ENCODE data around the gene TMEM61. TPM values are rescaled to one million over a fixed set of nuclear protein-coding genes. Genes with fewer than 3 reads are reported as not detected.

The TMEM61 gene
- total and polyA plus RNA-seq, 2 donors (not counting 1 experiment from before 2014, with no cell fraction given) = not detected

GRCh38 chr1:54972436-54972835 lies 8.0 kb upstream of the TMEM61 start:
- H4K20me1 ChIP-seq (ENCODE audit: control insufficient read depth, extremely low read depth, insufficient read depth, low read length) = no peaks in the 10 kb centered on the region
- no peak overlapping the region for H3K4me2 ChIP-seq (ENCODE audit: extremely low read depth, insufficient read depth, low read length)
- H3K79me2 ChIP-seq (ENCODE audit: control insufficient read depth, insufficient read depth, low read length) = no peaks in the 10 kb centered on the region
- no peak overlapping the region for H3K4me3 ChIP-seq (replicated peaks in 1 of 4; ENCODE audit: control extremely low read depth in 1 of 4, insufficient read depth in 1 of 4, low read depth in 3 of 4, low read length in 4 of 4)
- H3K4me1 ChIP-seq (ENCODE audit: control insufficient read depth, extremely low read depth, insufficient read depth, low read length) = no peaks in the 10 kb centered on the region
- no peak overlapping the region for H2AFZ ChIP-seq (ENCODE audit: low read length)
- no peak for DNase-seq (ENCODE audit: low read depth in 2 of 2)
- TF ChIP-seq EZH2 (IDR thresholded peaks at IDR 0.05; ENCODE audit: low read length, missing control alignments) = no peak
- no peak for TF ChIP-seq CTCF (conservative IDR thresholded peaks at IDR 0.05 in 1 of 2, IDR thresholded peaks at IDR 0.05 in 1 of 2; ENCODE audit: low read depth in 1 of 2, low read length in 2 of 2)
- no peak overlapping the region for H3K27ac ChIP-seq (ENCODE audit: insufficient read depth, low read length)
- H3K9ac ChIP-seq (ENCODE audit: insufficient read depth, low read length) = no peak overlapping the region
- H3K36me3 ChIP-seq (ENCODE audit: control insufficient read depth, insufficient read depth, low read length) = no peaks in the 10 kb centered on the region
- H3K27me3 ChIP-seq (ENCODE audit: control insufficient read depth, insufficient read depth, low read length) = no peaks in the 10 kb centered on the region
- H3K9me3 ChIP-seq (ENCODE audit: control insufficient read depth, insufficient read depth, low read depth, low read length) = no peaks in the 10 kb centered on the region

GRCh38 chr1:54973205-54973921 lies 7.1 kb upstream of the TMEM61 start:
- H3K4me1 ChIP-seq (ENCODE audit: control insufficient read depth, extremely low read depth, insufficient read depth, low read length) = no peaks in the 10 kb centered on the region
- H3K79me2 ChIP-seq (ENCODE audit: control insufficient read depth, insufficient read depth, low read length) = no peaks in the 10 kb centered on the region
- no peak overlapping the region for H3K4me2 ChIP-seq (ENCODE audit: extremely low read depth, insufficient read depth, low read length)
- H3K27ac ChIP-seq (ENCODE audit: insufficient read depth, low read length) = no peak overlapping the region
- H3K36me3 ChIP-seq (ENCODE audit: control insufficient read depth, insufficient read depth, low read length) = no peaks in the 10 kb centered on the region
- H3K9ac ChIP-seq (ENCODE audit: insufficient read depth, low read length) = no peak overlapping the region
- TF ChIP-seq EZH2 (IDR thresholded peaks at IDR 0.05; ENCODE audit: low read length, missing control alignments) (no peak), CTCF (conservative IDR thresholded peaks at IDR 0.05 in 1 of 2, IDR thresholded peaks at IDR 0.05 in 1 of 2; ENCODE audit: low read depth in 1 of 2, low read length in 2 of 2) (peak; percentile 67)
- no peaks in the 10 kb centered on the region for H4K20me1 ChIP-seq (ENCODE audit: control insufficient read depth, extremely low read depth, insufficient read depth, low read length)
- peak; percentile 59 to 63 for DNase-seq (ENCODE audit: low read depth in 2 of 2)
- peak overlapping the region; percentile 19 for H2AFZ ChIP-seq (ENCODE audit: low read length)
- peaks cover under 1% of the 10 kb centered on the region for H3K27me3 ChIP-seq (ENCODE audit: control insufficient read depth, insufficient read depth, low read length)
- H3K4me3 ChIP-seq (replicated peaks in 1 of 4; ENCODE audit: control extremely low read depth in 1 of 4, insufficient read depth in 1 of 4, low read depth in 3 of 4, low read length in 4 of 4) = no peak overlapping the region
- no peaks in the 10 kb centered on the region for H3K9me3 ChIP-seq (ENCODE audit: control insufficient read depth, insufficient read depth, low read depth, low read length)

GRCh38 chr1:54975356-54976108 lies 4.9 kb upstream of the TMEM61 start:
- no peaks in the 10 kb centered on the region for H4K20me1 ChIP-seq (ENCODE audit: control insufficient read depth, extremely low read depth, insufficient read depth, low read length)
- H3K79me2 ChIP-seq (ENCODE audit: control insufficient read depth, insufficient read depth, low read length) = no peaks in the 10 kb centered on the region
- H3K27ac ChIP-seq (ENCODE audit: insufficient read depth, low read length) = no peak overlapping the region
- no peaks in the 10 kb centered on the region for H3K36me3 ChIP-seq (ENCODE audit: control insufficient read depth, insufficient read depth, low read length)
- H3K9ac ChIP-seq (ENCODE audit: insufficient read depth, low read length) = no peak overlapping the region
- H3K4me2 ChIP-seq (ENCODE audit: extremely low read depth, insufficient read depth, low read length) = no peak overlapping the region
- no peaks in the 10 kb centered on the region for H3K4me1 ChIP-seq (ENCODE audit: control insufficient read depth, extremely low read depth, insufficient read depth, low read length)
- TF ChIP-seq EZH2 (IDR thresholded peaks at IDR 0.05; ENCODE audit: low read length, missing control alignments) (no peak), CTCF (conservative IDR thresholded peaks at IDR 0.05 in 1 of 2, IDR thresholded peaks at IDR 0.05 in 1 of 2; ENCODE audit: low read depth in 1 of 2, low read length in 2 of 2) (no peak)
- no peaks in the 10 kb centered on the region for H3K9me3 ChIP-seq (ENCODE audit: control insufficient read depth, insufficient read depth, low read depth, low read length)
- no peak for DNase-seq (ENCODE audit: low read depth in 2 of 2)
- H3K4me3 ChIP-seq (replicated peaks in 1 of 4; ENCODE audit: control extremely low read depth in 1 of 4, insufficient read depth in 1 of 4, low read depth in 3 of 4, low read length in 4 of 4) = no peak overlapping the region
- H3K27me3 ChIP-seq (ENCODE audit: control insufficient read depth, insufficient read depth, low read length) = peaks cover 12% of the 10 kb centered on the region
- no peak overlapping the region for H2AFZ ChIP-seq (ENCODE audit: low read length)
